KMS-11 (cell line): Measurements from ENCODE around the gene RBFOX2.

Experiments
- H2AFZ ChIP-seq: fragments of 200-600 bp; sonication (generic); 2 replicates; pipeline ENCODE4 v1.6.1; 2016; ENCODE audit warnings: antibody characterized with exemption, mixed run types, low read depth
- H3K27ac ChIP-seq: fragments of 200-600 bp; sonication (generic); 2 replicates; pipeline ENCODE4 v1.6.1; 2016; ENCODE audit warnings: mild to moderate bottlenecking, mixed run types
- H3K27me3 ChIP-seq: fragments of 200-600 bp; sonication (generic); 2 replicates; pipeline ENCODE4 v1.6.1; 2017; ENCODE audit warnings: mild to moderate bottlenecking, low read depth, mixed run types, moderate library complexity; ENCODE audit not compliant: insufficient read depth
- H3K36me3 ChIP-seq: fragments of 200-600 bp; sonication (generic); 2 replicates; pipeline ENCODE4 v1.6.1; 2017; ENCODE audit warnings: mild to moderate bottlenecking, mixed run types; ENCODE audit not compliant: insufficient read depth
- H3K4me1 ChIP-seq: fragments of 200-600 bp; sonication (generic); 2 replicates; pipeline ENCODE4 v1.6.1; 2016; ENCODE audit warnings: mild to moderate bottlenecking, low read depth, mixed run types; ENCODE audit not compliant: poor library complexity, severe bottlenecking
- H3K4me2 ChIP-seq: fragments of 200-600 bp; sonication (generic); 2 replicates; pipeline ENCODE4 v1.7.0; 2016; ENCODE audit warnings: mild to moderate bottlenecking, mixed run types
- H3K4me3 ChIP-seq: fragments of 200-600 bp; sonication (generic); IDR thresholded peaks from 2 replicates; pipeline ENCODE4 v1.6.1; 2017; ENCODE audit warnings: low read depth, low read length, mixed read lengths; ENCODE audit not compliant: insufficient read depth
- H3K79me2 ChIP-seq: fragments of 200-600 bp; sonication (generic); 2 replicates; pipeline ENCODE4 v1.6.1; 2016; ENCODE audit warnings: low read depth, mixed run types; ENCODE audit not compliant: insufficient read depth
- H3K9ac ChIP-seq: fragments of 200-600 bp; sonication (generic); 2 replicates; pipeline ENCODE4 v1.6.1; 2016; ENCODE audit warnings: mild to moderate bottlenecking, mixed run types
- H4K20me1 ChIP-seq: fragments of 200-600 bp; sonication (generic); 2 replicates; pipeline ENCODE4 v1.6.1; 2016; ENCODE audit warnings: mild to moderate bottlenecking, mixed run types; ENCODE audit not compliant: insufficient read depth
- CTCF ChIP-seq: fragments of 200-600 bp; sonication (generic); conservative IDR thresholded peaks from 2 replicates; pipeline ENCODE4 v1.6.1; 2017; ENCODE audit warnings: low read depth, mild to moderate bottlenecking, antibody characterized with exemption, low read length, moderate library complexity, mixed read lengths

The RBFOX2 gene

DNA sequence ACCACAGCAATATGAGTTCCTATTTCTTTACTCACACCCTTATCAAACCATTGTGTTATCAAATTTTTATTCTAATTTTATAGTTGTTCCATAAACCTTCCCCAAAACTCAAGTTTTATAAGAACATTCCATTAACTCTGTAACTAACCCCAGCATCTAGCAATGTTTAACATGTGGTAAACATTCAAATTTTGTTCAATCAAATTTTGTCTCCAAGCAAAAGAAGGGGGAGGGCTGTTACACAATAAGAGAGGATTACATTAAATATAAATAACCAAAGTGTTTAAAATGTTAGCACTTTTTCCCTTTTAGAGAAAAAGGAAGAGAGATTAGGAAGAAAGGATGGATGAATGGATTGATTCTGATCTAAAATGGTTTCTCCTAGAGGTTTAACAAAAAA is 20.5 kb downstream of the RBFOX2 start:
- no peaks in the 10 kb centered on the region for H4K20me1 ChIP-seq
- no peak overlapping the region for H3K4me3 ChIP-seq
- no peaks in the 10 kb centered on the region for H3K79me2 ChIP-seq
- H3K27ac ChIP-seq, result no peak overlapping the region
- H2AFZ ChIP-seq, result no peak overlapping the region
- no peak overlapping the region for H3K9ac ChIP-seq
- no peaks in the 10 kb centered on the region for H3K27me3 ChIP-seq
- TF ChIP-seq CTCF, result no peak
- no peak overlapping the region for H3K4me2 ChIP-seq
- H3K36me3 ChIP-seq, result no peaks in the 10 kb centered on the region
- H3K4me1 ChIP-seq, result no peaks in the 10 kb centered on the region

GRCh38 chr22:36003972-36004674 is 24.5 kb downstream of the RBFOX2 start:
- Histone ChIP-seq H3K27me3 (no peaks in the 10 kb centered on the region), H3K9ac (no peak overlapping the region), H3K4me1 (no peaks in the 10 kb centered on the region), H3K4me3 (no peak overlapping the region), H3K4me2 (no peak overlapping the region), H2AFZ (no peak overlapping the region), H3K27ac (no peak overlapping the region), H3K36me3 (no peaks in the 10 kb centered on the region), H4K20me1 (no peaks in the 10 kb centered on the region), H3K79me2 (no peaks in the 10 kb centered on the region)
- TF ChIP-seq CTCF, result no peak

DNA sequence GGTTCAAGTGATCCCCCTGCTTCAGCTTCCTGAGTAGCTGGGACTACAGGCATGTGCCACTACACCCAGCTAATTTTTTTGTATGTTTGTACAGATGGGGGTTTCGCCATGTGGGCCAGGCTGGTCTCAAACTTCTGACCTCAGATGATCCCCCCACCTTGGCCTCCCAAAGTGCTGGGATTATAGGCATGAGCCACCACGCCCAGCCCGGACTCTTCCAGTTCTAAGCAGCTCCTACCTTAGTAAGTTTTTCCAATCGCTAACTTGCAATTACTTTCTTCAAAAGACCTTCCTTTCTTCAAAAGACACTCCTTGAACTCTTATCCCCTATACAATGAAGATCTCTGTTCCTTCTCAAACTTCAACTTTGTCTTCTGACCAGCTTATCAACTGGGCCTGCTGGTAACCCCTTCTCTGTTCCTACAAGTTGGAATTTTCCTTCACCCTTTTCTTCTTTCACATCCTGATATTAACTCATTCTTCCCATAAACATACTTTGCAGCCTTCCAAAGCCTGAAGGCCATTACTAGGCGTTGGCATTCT is 25.8 kb downstream of the RBFOX2 start:
- no peak for TF ChIP-seq CTCF
- Histone ChIP-seq H3K79me2 (no peaks in the 10 kb centered on the region), H3K9ac (no peak overlapping the region), H3K4me1 (no peaks in the 10 kb centered on the region), H3K4me2 (no peak overlapping the region), H4K20me1 (no peaks in the 10 kb centered on the region), H3K27me3 (no peaks in the 10 kb centered on the region), H3K27ac (no peak overlapping the region), H3K4me3 (no peak overlapping the region), H3K36me3 (no peaks in the 10 kb centered on the region), H2AFZ (no peak overlapping the region)

- H3K4me1 ChIP-seq, result no peaks in the 10 kb centered on the region
- H3K36me3 ChIP-seq, result no peaks in the 10 kb centered on the region
- no peaks in the 10 kb centered on the region for H3K79me2 ChIP-seq
- no peak overlapping the region for H3K4me2 ChIP-seq
- H2AFZ ChIP-seq, result no peak overlapping the region
- no peaks in the 10 kb centered on the region for H3K27me3 ChIP-seq
- no peak overlapping the region for H3K9ac ChIP-seq
- no peak for TF ChIP-seq CTCF
- no peak overlapping the region for H3K27ac ChIP-seq
- no peaks in the 10 kb centered on the region for H4K20me1 ChIP-seq
- H3K4me3 ChIP-seq, result no peak overlapping the region
Measured at GRCh38 chr22:36002084-36002483, 26.5 kb downstream of the RBFOX2 start.
